ENCODE data around the gene RAB37.
A peak's percentile ranks its signal among the peaks of the same experiment; 100 is the strongest.

RAB37 gene

GRCh38 chr17:74755533-74755932 is 18.5 kb downstream of the RAB37 start:
- TF ChIP-seq CTCF (conservative IDR thresholded peaks at IDR 0.05; ENCODE audit: low read length) (no peak), EZH2phosphoT487 (IDR thresholded peaks at IDR 0.05; ENCODE audit: borderline replicate concordance) (no peak)
- H3K9me2 ChIP-seq (replicated peaks; ENCODE audit: low read depth, low read length), result no peaks in the 10 kb centered on the region
- H3K79me2 ChIP-seq (ENCODE audit: insufficient read depth, low read length), result peaks cover 99% of the 10 kb centered on the region
- peaks cover 74% of the 10 kb centered on the region for H3K4me1 ChIP-seq (ENCODE audit: insufficient read depth, low read length, poor library complexity, severe bottlenecking)
- H3F3A ChIP-seq (ENCODE audit: low read depth), result no peaks in the 10 kb centered on the region
- H3K36me3 ChIP-seq (ENCODE audit: insufficient read depth, low read length), result peaks cover 13% of the 10 kb centered on the region; the same call in 1 of the 2 replicates
- peak overlapping the region; percentile 94 for H3K4me3 ChIP-seq (ENCODE audit: low read length, poor library complexity, severe bottlenecking)
- H3K9ac ChIP-seq (ENCODE audit: low read depth, low read length, poor library complexity, severe bottlenecking), result no peak overlapping the region
- peaks cover 94% of the 10 kb centered on the region for H4K20me1 ChIP-seq (ENCODE audit: insufficient read depth, low read length, poor library complexity, severe bottlenecking)
- no peaks in the 10 kb centered on the region for H3K27me3 ChIP-seq (ENCODE audit: insufficient read depth, low read length, poor library complexity, severe bottlenecking)
- H3K9me3 ChIP-seq (ENCODE audit: insufficient read depth, low read depth, low read length), result no peaks in the 10 kb centered on the region
- no peak overlapping the region for H2AFZ ChIP-seq (ENCODE audit: low read length)
- H3K4me2 ChIP-seq (ENCODE audit: low read depth, low read length, poor library complexity, severe bottlenecking), result peak overlapping the region; percentile 92

DNA sequence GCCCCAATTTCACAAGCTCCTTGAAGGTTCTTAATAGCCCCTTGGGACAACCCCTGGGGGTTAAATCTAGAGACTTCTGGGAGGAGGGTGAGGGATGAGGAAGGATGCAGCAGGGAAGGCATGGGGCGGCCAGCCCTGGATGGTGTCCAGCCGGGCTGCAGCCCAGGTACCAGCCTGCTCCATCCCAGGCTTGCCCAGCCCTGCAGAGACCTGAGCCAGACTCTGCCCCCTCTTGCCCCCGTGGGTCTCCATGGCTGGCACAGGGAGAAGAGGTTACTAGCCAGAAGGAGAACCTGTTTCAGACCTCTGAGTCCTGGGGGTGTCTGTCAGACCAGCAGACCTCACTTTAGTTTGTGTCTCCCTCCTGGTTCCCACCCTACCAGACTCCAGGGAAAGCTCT is 19.8 kb downstream of the RAB37 start:
- Histone ChIP-seq H3K9ac (ENCODE audit: low read depth, low read length, poor library complexity, severe bottlenecking) (peak overlapping the region; percentile 71), H3K4me1 (ENCODE audit: insufficient read depth, low read length, poor library complexity, severe bottlenecking) (peaks cover 85% of the 10 kb centered on the region)

GRCh38 chr17:74757502-74757901 is 20.4 kb downstream of the RAB37 start:
- Histone ChIP-seq H3K4me1 (ENCODE audit: insufficient read depth, low read length, poor library complexity, severe bottlenecking) (peaks cover 79% of the 10 kb centered on the region), H3K27me3 (ENCODE audit: insufficient read depth, low read length, poor library complexity, severe bottlenecking) (no peaks in the 10 kb centered on the region), H3K4me3 (ENCODE audit: low read length, poor library complexity, severe bottlenecking) (peak overlapping the region; percentile 70), H3K36me3 (ENCODE audit: insufficient read depth, low read length) (peaks cover 32% of the 10 kb centered on the region; the same call in 1 of the 2 replicates), H4K20me1 (ENCODE audit: insufficient read depth, low read length, poor library complexity, severe bottlenecking) (peaks cover 94% of the 10 kb centered on the region), H3K79me2 (ENCODE audit: insufficient read depth, low read length) (peaks cover 99% of the 10 kb centered on the region), H3K9me2 (replicated peaks; ENCODE audit: low read depth, low read length) (no peaks in the 10 kb centered on the region), H2AFZ (ENCODE audit: low read length) (no peak overlapping the region), H3K4me2 (ENCODE audit: low read depth, low read length, poor library complexity, severe bottlenecking) (peak overlapping the region; percentile 80), H3K9me3 (ENCODE audit: insufficient read depth, low read depth, low read length) (no peaks in the 10 kb centered on the region), H3K9ac (ENCODE audit: low read depth, low read length, poor library complexity, severe bottlenecking) (peak overlapping the region; percentile 71), H3F3A (ENCODE audit: low read depth) (no peaks in the 10 kb centered on the region)
- TF ChIP-seq CTCF (conservative IDR thresholded peaks at IDR 0.05; ENCODE audit: low read length) (no peak), EZH2phosphoT487 (IDR thresholded peaks at IDR 0.05; ENCODE audit: borderline replicate concordance) (no peak)

More for the DNA sequence above, 19.8 kb downstream of the RAB37 start:
- Histone ChIP-seq H3K9me3 (ENCODE audit: insufficient read depth, low read depth, low read length) (no peaks in the 10 kb centered on the region), H3K4me2 (ENCODE audit: low read depth, low read length, poor library complexity, severe bottlenecking) (peak overlapping the region; percentile 80), H3K36me3 (ENCODE audit: insufficient read depth, low read length) (peaks cover 27% of the 10 kb centered on the region; the same call in 1 of the 2 replicates), H3K79me2 (ENCODE audit: insufficient read depth, low read length) (peaks cover 99% of the 10 kb centered on the region), H3K9me2 (replicated peaks; ENCODE audit: low read depth, low read length) (no peaks in the 10 kb centered on the region), H3K27me3 (ENCODE audit: insufficient read depth, low read length, poor library complexity, severe bottlenecking) (no peaks in the 10 kb centered on the region), H4K20me1 (ENCODE audit: insufficient read depth, low read length, poor library complexity, severe bottlenecking) (peaks cover 94% of the 10 kb centered on the region), H2AFZ (ENCODE audit: low read length) (no peak overlapping the region), H3K4me3 (ENCODE audit: low read length, poor library complexity, severe bottlenecking) (peak overlapping the region; percentile 70), H3F3A (ENCODE audit: low read depth) (no peaks in the 10 kb centered on the region)
- TF ChIP-seq EZH2phosphoT487 (IDR thresholded peaks at IDR 0.05; ENCODE audit: borderline replicate concordance) (no peak), CTCF (conservative IDR thresholded peaks at IDR 0.05; ENCODE audit: low read length) (no peak)

Measured in Loucy (cell line).